GM23338 (cell line): ENCODE data around the gene UMODL1.

ENCODE experiments used
- CREB1 ChIP-seq: fragments of 250-450 bp; sonication (Bioruptor Pico); IDR thresholded peaks from 2 replicates; pipeline ENCODE4 v1.5.0; 2020; ENCODE audit warnings: low read depth, mild to moderate bottlenecking, moderate library complexity
- ETS1 ChIP-seq: IDR thresholded peaks from 2 replicates; pipeline ENCODE4 v1.6.1; 2016; ENCODE audit warnings: antibody characterized with exemption
- EZH2 ChIP-seq: fragments of 200-600 bp; sonication (generic); IDR thresholded peaks from one replicate; pipeline ENCODE4 v1.8.0; 2017; ENCODE audit warnings: antibody characterized with exemption, mild to moderate bottlenecking, low read depth; ENCODE audit not compliant: unreplicated experiment
- EZH2phosphoT487 ChIP-seq: fragments of 200-600 bp; sonication (generic); IDR thresholded peaks from one replicate; pipeline ENCODE4 v1.8.1; 2018; ENCODE audit warnings: antibody characterized with exemption; ENCODE audit not compliant: unreplicated experiment
- JUNB ChIP-seq: IDR thresholded peaks from one replicate; pipeline ENCODE4 v1.6.1; 2016; ENCODE audit warnings: antibody characterized with exemption; ENCODE audit not compliant: unreplicated experiment
- POLR2AphosphoS5 ChIP-seq: IDR thresholded peaks from 2 replicates; pipeline ENCODE4 v1.6.1; 2016; ENCODE audit warnings: antibody characterized with exemption, low read depth
- STAT1 ChIP-seq: IDR thresholded peaks from one replicate; pipeline ENCODE4 v1.6.1; 2016; ENCODE audit warnings: antibody characterized with exemption; ENCODE audit not compliant: unreplicated experiment
- ZNF114 ChIP-seq: fragments of 250-450 bp; sonication (Bioruptor Pico); IDR thresholded peaks from 2 replicates; pipeline ENCODE4 v1.5.0; 2020; ENCODE audit warnings: mild to moderate bottlenecking, moderate library complexity
- ZNF331 ChIP-seq: fragments of 250-450 bp; sonication (Bioruptor Pico); IDR thresholded peaks from 2 replicates; pipeline ENCODE4 v1.5.0; 2020; ENCODE audit warnings: low read depth, mild to moderate bottlenecking, moderate library complexity
- ZNF462 ChIP-seq: fragments of 250-450 bp; sonication (Bioruptor Pico); IDR thresholded peaks from 2 replicates; pipeline ENCODE4 v1.5.0; 2020; ENCODE audit warnings: mild to moderate bottlenecking, moderate library complexity
- TF ChIP-seq, protein P1 (sequence below), 2 experiments: fragments of 200-600 bp in 1 of 2; sonication (generic) in 1 of 2; conservative IDR thresholded peaks; 2 replicates each; pipeline versions ENCODE4 v1.5.1 to v1.6.1; 2016 to 2017; ENCODE audit warnings: antibody characterized with exemption in 2 of 2, low read depth in 2 of 2, mild to moderate bottlenecking in 2 of 2, moderate library complexity in 1 of 2
- TF ChIP-seq, protein P2 (sequence below): IDR thresholded peaks from one replicate; pipeline ENCODE4 v1.6.1; 2018; ENCODE audit warnings: antibody characterized with exemption; ENCODE audit not compliant: unreplicated experiment

DNA sequence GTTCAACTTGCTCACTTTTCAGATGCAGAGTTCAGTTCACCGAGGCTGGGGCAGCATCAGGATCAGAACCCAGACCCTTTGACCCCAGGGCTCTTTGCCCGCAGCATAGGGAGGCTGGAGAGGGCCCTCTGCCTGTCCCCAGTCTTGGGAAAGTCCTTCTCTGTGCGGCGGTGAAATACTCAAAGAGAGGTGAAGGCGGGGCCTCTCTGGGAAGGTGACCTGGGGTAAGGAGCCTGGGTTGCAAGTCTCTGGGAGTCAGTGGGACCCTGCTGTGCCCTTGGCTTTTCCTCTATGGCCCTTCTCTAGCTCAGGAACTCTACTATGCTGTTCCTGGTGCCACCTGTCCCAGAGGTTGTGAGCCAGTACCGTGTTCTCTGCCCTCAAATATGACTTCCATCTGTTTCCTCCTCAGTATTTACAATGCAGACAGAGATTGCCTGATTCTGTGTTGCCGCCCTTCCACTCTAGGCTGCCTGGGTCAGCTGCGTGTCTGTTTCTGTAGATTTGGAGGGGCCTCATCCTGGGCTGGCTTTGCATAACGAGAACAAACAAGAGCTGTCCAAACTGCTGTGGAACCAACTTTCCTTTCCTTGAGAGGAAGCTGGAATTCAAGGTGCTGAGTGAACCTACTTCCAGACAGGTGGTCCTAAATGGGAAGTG is 42.2 kb upstream of the UMODL1 start:
- TF ChIP-seq, protein P1, sequence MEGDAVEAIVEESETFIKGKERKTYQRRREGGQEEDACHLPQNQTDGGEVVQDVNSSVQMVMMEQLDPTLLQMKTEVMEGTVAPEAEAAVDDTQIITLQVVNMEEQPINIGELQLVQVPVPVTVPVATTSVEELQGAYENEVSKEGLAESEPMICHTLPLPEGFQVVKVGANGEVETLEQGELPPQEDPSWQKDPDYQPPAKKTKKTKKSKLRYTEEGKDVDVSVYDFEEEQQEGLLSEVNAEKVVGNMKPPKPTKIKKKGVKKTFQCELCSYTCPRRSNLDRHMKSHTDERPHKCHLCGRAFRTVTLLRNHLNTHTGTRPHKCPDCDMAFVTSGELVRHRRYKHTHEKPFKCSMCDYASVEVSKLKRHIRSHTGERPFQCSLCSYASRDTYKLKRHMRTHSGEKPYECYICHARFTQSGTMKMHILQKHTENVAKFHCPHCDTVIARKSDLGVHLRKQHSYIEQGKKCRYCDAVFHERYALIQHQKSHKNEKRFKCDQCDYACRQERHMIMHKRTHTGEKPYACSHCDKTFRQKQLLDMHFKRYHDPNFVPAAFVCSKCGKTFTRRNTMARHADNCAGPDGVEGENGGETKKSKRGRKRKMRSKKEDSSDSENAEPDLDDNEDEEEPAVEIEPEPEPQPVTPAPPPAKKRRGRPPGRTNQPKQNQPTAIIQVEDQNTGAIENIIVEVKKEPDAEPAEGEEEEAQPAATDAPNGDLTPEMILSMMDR (conservative IDR thresholded peaks at IDR 0.05; ENCODE audit: low read depth in 2 of 2), result no peak
- no peak for TF ChIP-seq CREB1
- no peak for TF ChIP-seq EZH2
- TF ChIP-seq POLR2AphosphoS5, result no peak
- TF ChIP-seq EZH2phosphoT487, result no peak
- TF ChIP-seq JUNB, result no peak
- TF ChIP-seq ZNF462 (CRISPR knock-in tag), result no peak
- no peak for TF ChIP-seq ZNF114 (CRISPR knock-in tag)
- TF ChIP-seq ZNF331 (CRISPR knock-in tag), result no peak
- TF ChIP-seq, protein P2, sequence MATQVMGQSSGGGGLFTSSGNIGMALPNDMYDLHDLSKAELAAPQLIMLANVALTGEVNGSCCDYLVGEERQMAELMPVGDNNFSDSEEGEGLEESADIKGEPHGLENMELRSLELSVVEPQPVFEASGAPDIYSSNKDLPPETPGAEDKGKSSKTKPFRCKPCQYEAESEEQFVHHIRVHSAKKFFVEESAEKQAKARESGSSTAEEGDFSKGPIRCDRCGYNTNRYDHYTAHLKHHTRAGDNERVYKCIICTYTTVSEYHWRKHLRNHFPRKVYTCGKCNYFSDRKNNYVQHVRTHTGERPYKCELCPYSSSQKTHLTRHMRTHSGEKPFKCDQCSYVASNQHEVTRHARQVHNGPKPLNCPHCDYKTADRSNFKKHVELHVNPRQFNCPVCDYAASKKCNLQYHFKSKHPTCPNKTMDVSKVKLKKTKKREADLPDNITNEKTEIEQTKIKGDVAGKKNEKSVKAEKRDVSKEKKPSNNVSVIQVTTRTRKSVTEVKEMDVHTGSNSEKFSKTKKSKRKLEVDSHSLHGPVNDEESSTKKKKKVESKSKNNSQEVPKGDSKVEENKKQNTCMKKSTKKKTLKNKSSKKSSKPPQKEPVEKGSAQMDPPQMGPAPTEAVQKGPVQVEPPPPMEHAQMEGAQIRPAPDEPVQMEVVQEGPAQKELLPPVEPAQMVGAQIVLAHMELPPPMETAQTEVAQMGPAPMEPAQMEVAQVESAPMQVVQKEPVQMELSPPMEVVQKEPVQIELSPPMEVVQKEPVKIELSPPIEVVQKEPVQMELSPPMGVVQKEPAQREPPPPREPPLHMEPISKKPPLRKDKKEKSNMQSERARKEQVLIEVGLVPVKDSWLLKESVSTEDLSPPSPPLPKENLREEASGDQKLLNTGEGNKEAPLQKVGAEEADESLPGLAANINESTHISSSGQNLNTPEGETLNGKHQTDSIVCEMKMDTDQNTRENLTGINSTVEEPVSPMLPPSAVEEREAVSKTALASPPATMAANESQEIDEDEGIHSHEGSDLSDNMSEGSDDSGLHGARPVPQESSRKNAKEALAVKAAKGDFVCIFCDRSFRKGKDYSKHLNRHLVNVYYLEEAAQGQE, result no peak
- TF ChIP-seq ETS1, result no peak
- no peak for TF ChIP-seq STAT1
